Trophoblast cell (in vitro differentiated cells and primary cell): ENCODE data around the gene TFB2M.

Source experiments
- DNase-seq, 2 donors: peaks; one replicate each; pipeline ENCODE4 v3.0.0-alpha.2; 2016
- H2AFZ ChIP-seq: 2 replicates; pipeline ENCODE4 v1.6.1; 2013; ENCODE audit warnings: low read length, moderate library complexity, mild to moderate bottlenecking; ENCODE audit not compliant: insufficient read depth, poor library complexity
- H2AK5ac ChIP-seq: 2 replicates; pipeline ENCODE4 v1.6.1; 2013; ENCODE audit warnings: mild to moderate bottlenecking, low read length
- H2BK120ac ChIP-seq: 2 replicates; pipeline ENCODE4 v1.6.1; 2013; ENCODE audit warnings: low read length, mild to moderate bottlenecking, moderate library complexity; ENCODE audit not compliant: insufficient read depth, poor library complexity
- H2BK12ac ChIP-seq: 2 replicates; pipeline ENCODE4 v1.6.1; 2013; ENCODE audit warnings: mild to moderate bottlenecking, low read length, moderate library complexity
- H2BK5ac ChIP-seq: 2 replicates; pipeline ENCODE4 v1.6.1; 2013; ENCODE audit warnings: low read length, low read depth, moderate library complexity, mild to moderate bottlenecking; ENCODE audit not compliant: poor library complexity
- H3K14ac ChIP-seq: 2 replicates; pipeline ENCODE4 v1.6.1; 2013; ENCODE audit warnings: mild to moderate bottlenecking, low read length
- H3K18ac ChIP-seq: 2 replicates; pipeline ENCODE4 v1.6.1; 2013; ENCODE audit warnings: mild to moderate bottlenecking, low read length
- H3K23ac ChIP-seq: 2 replicates; pipeline ENCODE4 v1.6.1; 2013; ENCODE audit warnings: low read length
- H3K27ac ChIP-seq: 2 replicates; pipeline ENCODE4 v1.5.1; 2013; ENCODE audit warnings: low read depth, mild to moderate bottlenecking, inconsistent platforms, low read length, moderate library complexity
- H3K27me3 ChIP-seq: 2 replicates; pipeline ENCODE4 v1.6.1; 2013; ENCODE audit warnings: inconsistent platforms, mild to moderate bottlenecking, low read length, moderate library complexity; ENCODE audit not compliant: insufficient read depth
- H3K36me3 ChIP-seq, 2 experiments: 1 replicate in 1 of 2; 2 replicates in 1 of 2; pipeline ENCODE4 v1.6.1; 2013; ENCODE audit warnings: low read length in 2 of 2, mild to moderate bottlenecking in 2 of 2, moderate library complexity in 1 of 2; ENCODE audit not compliant: insufficient read depth in 2 of 2, control insufficient read depth in 1 of 2
- H3K4ac ChIP-seq: 2 replicates; pipeline ENCODE4 v1.6.1; 2013; ENCODE audit warnings: low read depth, mild to moderate bottlenecking, low read length, moderate library complexity
- H3K4me1 ChIP-seq, 2 experiments: 1 replicate in 1 of 2; 2 replicates in 1 of 2; pipeline ENCODE4 v1.6.1; 2013; ENCODE audit warnings: low read length in 2 of 2, mild to moderate bottlenecking in 2 of 2, moderate library complexity in 1 of 2; ENCODE audit not compliant: insufficient read depth in 2 of 2, control insufficient read depth in 1 of 2
- H3K4me2 ChIP-seq: 2 replicates; pipeline ENCODE4 v1.6.1; 2013; ENCODE audit warnings: inconsistent platforms, mild to moderate bottlenecking, low read length, moderate library complexity
- H3K4me3 ChIP-seq: 2 replicates; pipeline ENCODE4 v1.5.1; 2013; ENCODE audit warnings: mild to moderate bottlenecking, low read depth, low read length, inconsistent platforms
- H3K79me1 ChIP-seq: one replicate; pipeline ENCODE4 v1.6.1; 2013; ENCODE audit warnings: low read length
- H3K79me2 ChIP-seq: 2 replicates; pipeline ENCODE4 v1.6.1; 2013; ENCODE audit warnings: low read length, mild to moderate bottlenecking; ENCODE audit not compliant: control insufficient read depth, insufficient read depth, poor library complexity
- H3K9ac ChIP-seq: 2 replicates; pipeline ENCODE4 v1.6.1; 2013; ENCODE audit warnings: mild to moderate bottlenecking, low read length
- H3K9me3 ChIP-seq: 2 replicates; pipeline ENCODE4 v1.6.1; 2013; ENCODE audit warnings: low read depth, mild to moderate bottlenecking, control low read depth, inconsistent platforms, low read length; ENCODE audit not compliant: insufficient read depth
- H4K12ac ChIP-seq: 2 replicates; pipeline ENCODE4 v1.6.1; 2013; ENCODE audit warnings: low read depth, mild to moderate bottlenecking, low read length, moderate library complexity
- H4K8ac ChIP-seq: 2 replicates; pipeline ENCODE4 v1.6.1; 2013; ENCODE audit warnings: low read depth, mild to moderate bottlenecking, low read length, moderate library complexity
- H4K91ac ChIP-seq: one replicate; pipeline ENCODE4 v1.6.1; 2013; ENCODE audit warnings: low read depth, mild to moderate bottlenecking, low read length, moderate library complexity
- WGBS: extraction: QIAGEN DNeasy Blood & Tissue Kit; methylation state at CpG from one replicate; pipeline ENCODE4 v1.1.7; 2013; ENCODE audit warnings: missing lambda C conversion rate; ENCODE audit not compliant: insufficient read length, insufficient coverage; ENCODE audit errors: extremely low coverage; 5-methylcytosine and 5-hydroxymethylcytosine counted together

Gene TFB2M

DNA sequence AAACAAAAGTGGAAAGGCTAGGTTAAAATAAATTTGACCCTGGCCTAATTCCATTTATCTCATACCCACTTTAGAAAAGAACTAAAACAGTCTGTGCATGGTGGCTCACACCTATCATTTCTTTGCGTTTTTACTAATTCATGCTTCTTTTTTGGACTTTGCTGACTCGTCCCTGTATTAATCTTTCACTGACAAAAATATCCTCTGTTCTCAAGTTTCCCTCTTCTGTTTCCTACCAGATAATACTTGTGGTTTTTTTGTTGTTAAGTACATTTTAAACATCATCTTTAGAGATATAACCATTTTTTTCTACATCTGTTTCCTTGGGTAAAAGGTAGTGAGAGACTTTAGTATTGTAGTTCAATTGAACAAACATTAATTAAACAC is 11.7 kb upstream of the TFB2M start:
- Histone ChIP-seq H3K18ac (no peak overlapping the region), H3K79me2 (no peaks in the 10 kb centered on the region), H3K9ac (no peak overlapping the region), H3K27me3 (no peaks in the 10 kb centered on the region), H3K79me1 (no peaks in the 10 kb centered on the region), H2AK5ac (no peak overlapping the region), H2BK12ac (no peak overlapping the region), H3K14ac (no peak overlapping the region), H4K12ac (no peak overlapping the region), H3K4me3 (no peak overlapping the region), H4K8ac (no peak overlapping the region), H2BK120ac (no peak overlapping the region), H2BK5ac (no peak overlapping the region), H2AFZ (no peak overlapping the region), H3K4me2 (no peak overlapping the region), H4K91ac (no peak overlapping the region), H3K4ac (no peak overlapping the region), H3K9me3 (no peaks in the 10 kb centered on the region), H3K4me1 (peaks cover 0 to 3% of the 10 kb centered on the region in 2 experiments), H3K23ac (no peak overlapping the region), H3K27ac (no peak overlapping the region), H3K36me3 (no peaks in the 10 kb centered on the region)
- WGBS: no CpG with 5 or more reads among the region's 2 CpGs
- no peak for DNase-seq

GRCh38 chr1:246577082-246577719 is 11.1 kb upstream of the TFB2M start:
- Histone ChIP-seq H4K8ac (no peak overlapping the region), H3K79me1 (no peaks in the 10 kb centered on the region), H3K27me3 (no peaks in the 10 kb centered on the region), H3K18ac (no peak overlapping the region), H2AK5ac (no peak overlapping the region), H4K12ac (no peak overlapping the region), H3K4me3 (no peak overlapping the region), H3K4ac (no peak overlapping the region), H3K36me3 (no peaks in the 10 kb centered on the region), H3K4me1 (no peaks in the 10 kb centered on the region), H2BK12ac (no peak overlapping the region), H3K79me2 (no peaks in the 10 kb centered on the region), H3K9ac (no peak overlapping the region), H2BK5ac (no peak overlapping the region), H3K14ac (no peak overlapping the region), H3K23ac (no peak overlapping the region), H3K9me3 (no peaks in the 10 kb centered on the region), H2BK120ac (no peak overlapping the region), H2AFZ (no peak overlapping the region), H3K4me2 (no peak overlapping the region), H3K27ac (no peak overlapping the region), H4K91ac (no peak overlapping the region)
- DNase-seq: no peak
- no CpG with 5 or more reads among the region's 5 CpGs for WGBS

DNA sequence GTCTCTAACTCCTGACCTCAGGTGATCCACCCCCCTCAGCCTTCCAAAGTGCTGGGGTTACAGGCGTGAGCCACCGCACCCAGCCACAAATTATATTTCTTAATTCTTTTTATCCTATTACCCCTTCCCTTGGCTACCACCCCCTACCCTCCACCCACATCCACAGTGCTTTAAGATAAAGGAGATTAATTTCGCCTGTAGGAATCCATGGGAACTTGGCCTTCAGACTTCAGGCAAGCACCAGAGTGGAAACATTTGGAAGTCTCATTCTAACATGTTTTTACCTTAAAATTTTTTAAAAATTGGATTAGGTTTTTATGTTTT is 10.6 kb upstream of the TFB2M start:
- no peak overlapping the region for H3K4ac ChIP-seq
- H3K4me3 ChIP-seq: no peak overlapping the region
- H4K91ac ChIP-seq: no peak overlapping the region
- H3K4me1 ChIP-seq: no peaks in the 10 kb centered on the region
- H3K36me3 ChIP-seq: no peaks in the 10 kb centered on the region
- no peak overlapping the region for H3K4me2 ChIP-seq
- H4K12ac ChIP-seq: no peak overlapping the region
- H2BK120ac ChIP-seq: no peak overlapping the region
- no peak overlapping the region for H3K23ac ChIP-seq
- H3K9ac ChIP-seq: no peak overlapping the region
- no peaks in the 10 kb centered on the region for H3K27me3 ChIP-seq
- no CpG with 5 or more reads among the region's 3 CpGs for WGBS
- no peaks in the 10 kb centered on the region for H3K79me2 ChIP-seq
- no peak overlapping the region for H2BK12ac ChIP-seq
- H3K18ac ChIP-seq: no peak overlapping the region
- no peaks in the 10 kb centered on the region for H3K79me1 ChIP-seq
- H2BK5ac ChIP-seq: no peak overlapping the region
- H3K9me3 ChIP-seq: no peaks in the 10 kb centered on the region
- DNase-seq: no peak
- H3K27ac ChIP-seq: no peak overlapping the region
- H2AFZ ChIP-seq: no peak overlapping the region
- no peak overlapping the region for H4K8ac ChIP-seq
- no peak overlapping the region for H3K14ac ChIP-seq
- no peak overlapping the region for H2AK5ac ChIP-seq

DNA sequence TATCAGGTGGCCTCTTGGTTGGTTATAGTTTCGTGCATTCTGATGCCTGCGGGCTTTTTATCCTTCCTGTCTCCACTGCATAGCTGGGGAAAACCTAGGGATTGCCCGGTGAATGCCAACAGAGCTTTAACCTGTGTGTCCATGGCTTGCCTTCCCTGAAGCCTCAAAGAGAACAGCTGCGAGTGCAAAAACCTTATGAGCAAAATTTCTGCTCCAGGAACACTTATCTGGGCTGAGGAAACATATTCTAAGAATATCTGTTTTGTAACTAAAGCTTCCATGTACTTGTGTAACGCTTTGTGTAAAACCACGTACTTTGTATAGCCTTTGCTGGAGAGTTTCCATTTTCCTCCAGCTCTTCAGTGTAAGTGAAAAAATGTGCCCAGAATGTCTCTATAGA is 7.4 kb upstream of the TFB2M start:
- Histone ChIP-seq H3K4me1 (no peaks in the 10 kb centered on the region), H3K4ac (no peak overlapping the region), H2AK5ac (no peak overlapping the region), H3K79me1 (no peaks in the 10 kb centered on the region), H2BK12ac (no peak overlapping the region), H2BK120ac (no peak overlapping the region), H3K23ac (no peak overlapping the region), H3K4me2 (no peak overlapping the region), H3K79me2 (no peaks in the 10 kb centered on the region), H3K9ac (no peak overlapping the region), H3K27ac (no peak overlapping the region), H3K4me3 (no peak overlapping the region), H4K12ac (no peak overlapping the region), H3K9me3 (no peaks in the 10 kb centered on the region), H3K27me3 (no peaks in the 10 kb centered on the region), H2AFZ (no peak overlapping the region), H4K8ac (no peak overlapping the region), H4K91ac (no peak overlapping the region), H3K14ac (no peak overlapping the region), H3K18ac (no peak overlapping the region), H2BK5ac (no peak overlapping the region), H3K36me3 (no peaks in the 10 kb centered on the region)
- WGBS: no CpG with 5 or more reads among the region's 6 CpGs
- DNase-seq: no peak
